Activated naive CD4-positive, alpha-beta T cell treated with anti-CD3 and anti-CD28 coated beads, Interleukin-2, amount 50 U/mL, for 24 hours (primary cell): ENCODE measurements around the gene ARFRP1.

Source experiments
- H3K27ac Mint-ChIP-seq: one replicate; pipeline ENCODE4 v1.8.0; 2021; ENCODE audit warnings: mild to moderate bottlenecking, mixed read lengths
- H3K27me3 Mint-ChIP-seq: one replicate; pipeline ENCODE4 v1.8.0; 2021; ENCODE audit warnings: mixed read lengths
- H3K36me3 Mint-ChIP-seq: one replicate; pipeline ENCODE4 v1.8.0; 2021; ENCODE audit warnings: mixed read lengths
- H3K4me1 Mint-ChIP-seq: one replicate; pipeline ENCODE4 v1.8.0; 2021; ENCODE audit warnings: mixed read lengths
- H3K4me3 Mint-ChIP-seq: one replicate; pipeline ENCODE4 v1.8.0; 2021; ENCODE audit warnings: mild to moderate bottlenecking, mixed read lengths
- H3K9me3 Mint-ChIP-seq: one replicate; pipeline ENCODE4 v1.8.0; 2021; ENCODE audit warnings: mixed read lengths

ARFRP1 gene

DNA sequence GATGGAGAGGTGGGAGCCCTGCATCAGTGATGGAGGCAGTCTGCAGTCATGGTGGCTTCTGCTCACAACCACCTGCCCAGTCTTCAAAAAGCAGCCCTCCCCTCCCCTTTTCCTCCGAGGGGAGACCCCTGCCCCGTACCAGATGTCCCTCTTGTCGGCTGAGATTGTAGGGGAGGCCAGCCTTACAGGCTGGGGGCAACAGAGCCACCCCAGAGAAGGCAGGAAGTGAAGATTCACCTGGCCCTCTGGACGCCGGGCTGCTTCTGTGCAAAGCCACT lies 6.8 kb downstream of the ARFRP1 start:
- H3K4me1 Mint-ChIP-seq, result peaks cover 18% of the 10 kb centered on the region
- peaks cover 4% of the 10 kb centered on the region for H3K36me3 Mint-ChIP-seq
- H3K9me3 Mint-ChIP-seq, result no peaks in the 10 kb centered on the region
- H3K4me3 Mint-ChIP-seq, result no peak overlapping the region
- H3K27ac Mint-ChIP-seq, result no peak overlapping the region
- no peaks in the 10 kb centered on the region for H3K27me3 Mint-ChIP-seq

GRCh38 chr20:63700199-63701050 lies 7.4 kb downstream of the ARFRP1 start:
- Mint-ChIP-seq H3K27ac (peak overlapping the region; percentile 62), H3K27me3 (no peaks in the 10 kb centered on the region), H3K4me1 (peaks cover 18% of the 10 kb centered on the region), H3K4me3 (no peak overlapping the region), H3K36me3 (peaks cover 4% of the 10 kb centered on the region), H3K9me3 (no peaks in the 10 kb centered on the region)

DNA sequence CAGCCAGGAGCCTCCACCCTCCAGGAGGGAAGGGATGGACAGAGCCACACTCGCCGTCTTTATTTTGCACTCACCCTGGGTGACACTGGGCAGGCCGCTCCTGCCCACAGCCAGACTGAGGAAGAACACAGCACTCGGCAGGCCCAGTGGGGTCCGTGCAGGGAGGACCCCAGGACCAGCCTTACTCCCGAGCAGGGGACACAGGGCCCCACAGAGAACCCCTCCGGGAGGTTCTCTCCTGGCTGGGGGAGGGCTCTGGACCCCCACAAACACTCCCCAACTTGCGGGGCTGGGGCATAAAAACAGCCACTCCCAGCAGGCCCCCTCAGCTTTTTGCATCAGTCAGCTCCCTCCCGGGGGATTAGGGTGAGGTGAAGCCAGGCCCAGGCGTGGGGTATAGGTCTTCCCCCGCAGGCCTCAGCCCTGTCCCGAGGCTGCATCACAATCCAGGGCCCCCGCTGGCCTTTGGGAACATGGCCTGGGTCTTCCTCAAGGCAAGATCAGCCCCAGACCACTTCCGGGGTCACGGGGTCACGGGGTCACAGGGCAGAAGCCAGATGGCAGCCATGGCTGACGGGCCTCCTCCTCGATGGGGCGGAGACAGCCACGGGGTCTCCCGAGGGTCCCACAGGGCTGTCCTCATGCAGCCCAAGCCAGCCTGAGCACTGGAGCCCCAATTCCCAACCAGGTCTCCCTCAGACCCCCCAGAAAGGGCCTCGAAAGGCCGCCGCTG lies 8.1 kb downstream of the ARFRP1 start:
- H3K27me3 Mint-ChIP-seq, result no peaks in the 10 kb centered on the region
- no peaks in the 10 kb centered on the region for H3K9me3 Mint-ChIP-seq
- H3K36me3 Mint-ChIP-seq, result peaks cover 1% of the 10 kb centered on the region
- peaks cover 15% of the 10 kb centered on the region for H3K4me1 Mint-ChIP-seq
- H3K27ac Mint-ChIP-seq, result peak overlapping the region; percentile 8
- no peak overlapping the region for H3K4me3 Mint-ChIP-seq

- Mint-ChIP-seq H3K36me3 (no peaks in the 10 kb centered on the region), H3K4me3 (no peak overlapping the region), H3K27me3 (no peaks in the 10 kb centered on the region), H3K4me1 (peaks cover 15% of the 10 kb centered on the region), H3K9me3 (no peaks in the 10 kb centered on the region), H3K27ac (peak overlapping the region; percentile 8)
Observed at GRCh38 chr20:63698739-63699465, 8.9 kb downstream of the ARFRP1 start.

- Mint-ChIP-seq H3K36me3 (no peaks in the 10 kb centered on the region), H3K4me3 (no peak overlapping the region), H3K9me3 (no peaks in the 10 kb centered on the region), H3K27ac (no peak overlapping the region), H3K4me1 (peaks cover 15% of the 10 kb centered on the region), H3K27me3 (no peaks in the 10 kb centered on the region)
Observed at GRCh38 chr20:63697868-63698545, 9.8 kb downstream of the ARFRP1 start.

DNA sequence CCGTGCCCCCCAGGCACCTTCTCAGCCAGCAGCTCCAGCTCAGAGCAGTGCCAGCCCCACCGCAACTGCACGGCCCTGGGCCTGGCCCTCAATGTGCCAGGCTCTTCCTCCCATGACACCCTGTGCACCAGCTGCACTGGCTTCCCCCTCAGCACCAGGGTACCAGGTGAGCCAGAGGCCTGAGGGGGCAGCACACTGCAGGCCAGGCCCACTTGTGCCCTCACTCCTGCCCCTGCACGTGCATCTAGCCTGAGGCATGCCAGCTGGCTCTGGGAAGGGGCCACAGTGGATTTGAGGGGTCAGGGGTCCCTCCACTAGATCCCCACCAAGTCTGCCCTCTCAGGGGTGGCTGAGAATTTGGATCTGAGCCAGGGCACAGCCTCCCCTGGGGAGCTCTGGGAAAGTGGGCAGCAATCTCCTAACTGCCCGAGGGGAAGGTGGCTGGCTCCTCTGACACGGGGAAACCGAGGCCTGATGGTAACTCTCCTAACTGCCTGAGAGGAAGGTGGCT lies 10.4 kb downstream of the ARFRP1 start:
- no peaks in the 10 kb centered on the region for H3K36me3 Mint-ChIP-seq
- H3K4me1 Mint-ChIP-seq, result peaks cover 15% of the 10 kb centered on the region
- H3K27me3 Mint-ChIP-seq, result no peaks in the 10 kb centered on the region
- H3K27ac Mint-ChIP-seq, result peak overlapping the region; percentile 12
- H3K4me3 Mint-ChIP-seq, result peak overlapping the region; percentile 30
- H3K9me3 Mint-ChIP-seq, result no peaks in the 10 kb centered on the region

GRCh38 chr20:63696628-63697356 lies 11.0 kb downstream of the ARFRP1 start, which contains the start of gene TNFRSF6B:
Gene TNFRSF6B, plus strand, starts transcription at chr20:63696652. Its CDS starts 116 bp downstream, at chr20:63696768.
- Mint-ChIP-seq H3K4me3 (peak within 1 kb of the TSS; percentile 44), H3K9me3 (no peaks in the 10 kb centered on the region), H3K27me3 (no peaks in the 10 kb centered on the region), H3K36me3 (no peaks in the 10 kb centered on the region), H3K27ac (peak within 1 kb of the TSS; percentile 30), H3K4me1 (peaks cover 15% of the 10 kb centered on the region)

DNA sequence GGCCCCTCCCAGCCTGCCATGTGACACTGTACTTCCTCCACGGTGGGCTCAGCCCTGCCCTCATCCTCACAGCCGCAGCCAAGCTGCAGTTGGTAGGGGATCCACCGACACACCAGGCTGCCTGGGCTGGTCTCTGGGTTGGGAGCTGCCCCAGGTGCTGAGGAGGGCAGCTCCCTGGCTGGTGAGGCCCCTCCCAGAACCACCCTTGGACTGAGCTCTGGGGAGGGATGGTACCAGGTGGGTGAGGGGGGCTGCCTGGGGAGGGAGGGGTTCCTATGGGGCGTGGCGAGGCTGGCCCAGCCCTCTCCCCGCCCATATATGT lies 11.5 kb downstream of the ARFRP1 start:
- H3K27ac Mint-ChIP-seq, result peak overlapping the region; percentile 30

GRCh38 chr20:63695424-63696305 lies 12.1 kb downstream of the ARFRP1 start:
- H3K4me1 Mint-ChIP-seq, result peaks cover 15% of the 10 kb centered on the region
- H3K27ac Mint-ChIP-seq, result no peak overlapping the region
- H3K9me3 Mint-ChIP-seq, result no peaks in the 10 kb centered on the region
- no peaks in the 10 kb centered on the region for H3K36me3 Mint-ChIP-seq
- no peaks in the 10 kb centered on the region for H3K27me3 Mint-ChIP-seq
- no peak overlapping the region for H3K4me3 Mint-ChIP-seq

More for the DNA sequence above, 11.5 kb downstream of the ARFRP1 start:
- no peaks in the 10 kb centered on the region for H3K36me3 Mint-ChIP-seq
- peaks cover 15% of the 10 kb centered on the region for H3K4me1 Mint-ChIP-seq
- no peaks in the 10 kb centered on the region for H3K9me3 Mint-ChIP-seq
- no peaks in the 10 kb centered on the region for H3K27me3 Mint-ChIP-seq
- H3K4me3 Mint-ChIP-seq, result peak overlapping the region; percentile 44

DNA sequence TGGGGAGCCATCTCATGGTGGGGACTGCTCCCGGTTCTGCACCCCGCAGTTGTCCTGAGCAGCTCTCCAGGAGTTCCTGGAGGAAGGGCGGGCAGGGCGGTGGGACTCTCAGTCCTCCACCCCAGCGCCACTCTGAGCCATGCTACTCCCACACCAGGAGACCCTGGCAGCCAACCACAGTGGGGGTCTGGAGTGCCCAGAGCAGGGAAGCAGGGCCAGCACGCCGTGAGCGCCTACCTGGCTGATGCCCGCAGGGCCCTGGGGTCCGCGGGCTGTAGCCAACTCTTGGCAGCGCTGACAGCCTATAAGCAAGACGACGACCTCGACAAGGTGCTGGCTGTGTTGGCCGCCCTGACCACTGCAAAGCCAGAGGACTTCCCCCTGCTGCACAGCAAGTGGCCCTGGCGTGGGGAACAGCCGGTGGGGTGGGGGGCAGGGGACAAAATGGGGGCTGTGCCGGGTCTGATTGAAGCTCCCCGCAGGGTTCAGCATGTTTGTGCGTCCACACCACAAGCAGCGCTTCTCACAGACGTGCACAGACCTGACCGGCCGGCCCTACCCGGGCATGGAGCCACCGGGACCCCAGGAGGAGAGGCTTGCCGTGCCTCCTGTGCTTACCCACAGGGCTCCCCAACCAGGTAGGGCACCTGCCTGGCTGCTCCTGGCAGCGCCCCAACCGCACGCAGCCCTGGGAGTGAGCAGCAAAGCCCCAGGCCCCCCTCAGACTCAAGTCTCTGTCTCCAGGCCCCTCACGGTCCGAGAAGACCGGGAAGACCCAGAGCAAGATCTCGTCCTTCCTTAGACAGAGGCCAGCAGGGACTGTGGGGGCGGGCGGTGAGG lies 13.0 kb downstream of the ARFRP1 start:
- Mint-ChIP-seq H3K27ac (no peak overlapping the region), H3K27me3 (no peaks in the 10 kb centered on the region), H3K9me3 (no peaks in the 10 kb centered on the region), H3K4me1 (peaks cover 12% of the 10 kb centered on the region), H3K4me3 (no peak overlapping the region), H3K36me3 (no peaks in the 10 kb centered on the region)

DNA sequence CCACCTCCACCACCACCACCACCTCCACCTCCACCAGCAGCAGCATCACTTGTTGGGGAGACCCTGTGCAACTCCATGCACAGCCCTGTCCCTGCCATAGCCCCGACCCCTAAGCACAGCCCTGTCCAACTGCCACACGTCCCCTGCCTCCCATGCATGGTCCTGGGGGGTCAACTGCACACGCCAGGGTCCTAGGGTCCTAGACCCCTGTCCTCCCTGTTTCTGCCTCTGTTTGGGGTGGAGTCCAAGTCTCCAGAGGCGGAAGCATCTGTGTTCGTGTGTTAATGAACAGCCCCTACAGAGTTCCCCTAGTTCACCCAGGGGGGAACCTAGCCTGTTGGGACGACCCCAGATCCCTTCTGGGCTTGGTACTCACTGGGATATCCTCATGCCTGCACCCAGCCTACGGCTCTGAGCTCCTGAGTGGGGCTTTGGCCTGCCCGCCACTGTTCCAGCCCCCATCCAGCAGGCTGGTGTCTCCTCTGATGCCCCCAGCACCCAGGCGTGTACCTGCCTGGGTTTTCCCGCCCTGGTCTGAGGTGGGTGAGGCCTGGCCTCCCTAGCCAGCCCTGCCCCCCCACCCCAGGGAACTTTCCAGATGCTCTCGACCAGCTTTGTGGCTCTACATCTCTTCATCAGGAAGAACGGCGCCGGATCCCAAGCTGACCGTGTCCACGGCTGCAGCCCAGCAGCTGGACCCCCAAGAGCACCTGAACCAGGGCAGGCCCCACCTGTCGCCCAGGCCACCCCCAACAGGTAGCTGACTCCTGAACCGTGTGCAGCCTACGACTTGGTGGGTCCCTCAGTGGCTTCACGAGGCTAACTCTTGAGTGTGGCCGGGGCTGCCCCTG lies 13.8 kb downstream of the ARFRP1 start:
- H3K36me3 Mint-ChIP-seq, result no peaks in the 10 kb centered on the region
- H3K4me1 Mint-ChIP-seq, result peaks cover 7% of the 10 kb centered on the region
- H3K27me3 Mint-ChIP-seq, result no peaks in the 10 kb centered on the region
- peak overlapping the region; percentile 30 for H3K27ac Mint-ChIP-seq
- no peaks in the 10 kb centered on the region for H3K9me3 Mint-ChIP-seq
- no peak overlapping the region for H3K4me3 Mint-ChIP-seq

DNA sequence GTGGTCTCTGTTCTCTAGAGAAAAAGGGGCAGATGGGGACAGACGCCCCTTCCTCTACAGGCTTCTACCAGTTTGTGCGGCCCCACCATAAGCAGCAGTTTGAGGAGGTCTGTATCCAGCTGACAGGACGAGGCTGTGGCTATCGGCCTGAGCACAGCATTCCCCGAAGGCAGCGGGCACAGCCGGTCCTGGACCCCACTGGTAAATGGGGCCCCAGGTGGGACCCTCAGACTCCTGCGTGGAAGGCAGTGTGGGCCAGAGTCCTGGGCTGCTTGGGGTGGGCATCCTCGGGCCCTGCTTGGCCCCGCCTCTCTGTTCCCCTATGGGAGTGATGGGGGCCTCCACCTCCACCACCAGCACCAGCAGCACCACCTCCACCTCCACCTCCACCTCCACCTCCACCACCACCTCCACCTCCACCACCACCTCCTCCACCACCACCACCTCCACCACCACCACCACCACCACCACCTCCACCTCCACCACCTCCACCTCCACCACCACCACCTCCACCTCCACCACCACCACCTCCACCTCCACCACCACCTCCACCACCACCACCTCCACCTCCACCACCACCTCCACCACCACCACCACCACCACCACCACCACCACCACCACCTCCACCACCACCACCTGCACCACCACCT lies 14.6 kb downstream of the ARFRP1 start:
- Mint-ChIP-seq H3K9me3 (no peaks in the 10 kb centered on the region), H3K27ac (no peak overlapping the region), H3K4me1 (peaks cover 7% of the 10 kb centered on the region), H3K4me3 (no peak overlapping the region), H3K36me3 (no peaks in the 10 kb centered on the region), H3K27me3 (no peaks in the 10 kb centered on the region)
